Measurements from ENCODE around the gene ITGB8.
"Not testable (repeated sequence)": the region's sequence is repeated elsewhere in the genome, so short reads cannot be mapped to it uniquely, and the experiment has no call there.

The ITGB8 gene

GRCh38 chr7:20299647-20300312 is 30.9 kb upstream of the ITGB8 start:
- no peak for TF ChIP-seq CTCF (IDR thresholded peaks at IDR 0.05; ENCODE audit: insufficient read depth, low read depth, low read length, missing control alignments)
- no peak overlapping the region for H3K4me3 ChIP-seq (ENCODE audit: low read length)
- DNase-seq (ENCODE audit: low read depth), result no peak

GRCh38 chr7:20301311-20301939 is 29.3 kb upstream of the ITGB8 start:
- DNase-seq (ENCODE audit: low read depth), result peak; percentile 64
- TF ChIP-seq CTCF (IDR thresholded peaks at IDR 0.05; ENCODE audit: insufficient read depth, low read depth, low read length, missing control alignments), result no peak
- H3K4me3 ChIP-seq (ENCODE audit: low read length), result no peak overlapping the region

- not testable (repeated sequence) for H3K4me3 ChIP-seq (ENCODE audit: low read length); DNase-seq (ENCODE audit: low read depth)
Observed at GRCh38 chr7:20302300-20302699, 28.4 kb upstream of the ITGB8 start.

GRCh38 chr7:20302891-20303290 is 27.8 kb upstream of the ITGB8 start:
- no peak overlapping the region for H3K4me3 ChIP-seq (ENCODE audit: low read length)
- DNase-seq (ENCODE audit: low read depth), result no peak
- no peak for TF ChIP-seq CTCF (IDR thresholded peaks at IDR 0.05; ENCODE audit: insufficient read depth, low read depth, low read length, missing control alignments)

- DNase-seq (ENCODE audit: low read depth), result peak; percentile 3
- H3K4me3 ChIP-seq (ENCODE audit: low read length), result no peak overlapping the region
- TF ChIP-seq CTCF (IDR thresholded peaks at IDR 0.05; ENCODE audit: insufficient read depth, low read depth, low read length, missing control alignments), result no peak
Observed at GRCh38 chr7:20304366-20304765, 26.3 kb upstream of the ITGB8 start.

GRCh38 chr7:20305726-20306125 is 25.0 kb upstream of the ITGB8 start:
- H3K4me3 ChIP-seq (ENCODE audit: low read length), result no peak overlapping the region
- no peak for TF ChIP-seq CTCF (IDR thresholded peaks at IDR 0.05; ENCODE audit: insufficient read depth, low read depth, low read length, missing control alignments)
- DNase-seq (ENCODE audit: low read depth), result no peak

GRCh38 chr7:20306180-20306946 is 24.3 kb upstream of the ITGB8 start:
- H3K4me3 ChIP-seq (ENCODE audit: low read length), result no peak overlapping the region
- no peak for TF ChIP-seq CTCF (IDR thresholded peaks at IDR 0.05; ENCODE audit: insufficient read depth, low read depth, low read length, missing control alignments)
- DNase-seq (ENCODE audit: low read depth), result no peak
